MG63 (cell line): ENCODE measurements around the gene CUX1. TPM values are rescaled to one million over a fixed set of nuclear protein-coding genes. Genes with fewer than 3 reads are reported as not detected.

Experiments
- DNase-seq: peaks from one replicate; pipeline ENCODE4 v3.0.0-alpha.2; 2020
- H3K27me3 ChIP-seq: fragments of 250-450 bp; sonication (Bioruptor Pico); 2 replicates; pipeline ENCODE4 v1.5.1; 2020; ENCODE audit warnings: mild to moderate bottlenecking, moderate library complexity
- H3K36me3 ChIP-seq: fragments of 250-450 bp; sonication (Bioruptor Pico); 2 replicates; pipeline ENCODE4 v1.5.1; 2020; ENCODE audit warnings: mild to moderate bottlenecking, moderate library complexity
- H3K4me3 ChIP-seq: fragments of 250-450 bp; sonication (Bioruptor Pico); 2 replicates; pipeline ENCODE4 v1.5.1; 2020; ENCODE audit warnings: mild to moderate bottlenecking, moderate library complexity
- H3K9me3 ChIP-seq: fragments of 250-450 bp; sonication (Bioruptor Pico); 2 replicates; pipeline ENCODE4 v1.5.1; 2020; ENCODE audit warnings: mild to moderate bottlenecking, moderate library complexity
- total RNA-seq: library from RNA; depleted of rRNA; stranded (reverse); fragments of >200 nt; shearing (Covaris generic); gene quantifications from 2 replicates; pipeline ENCODE4 v1.2.3, GENCODE V29; 2014; ENCODE audit warnings: low replicate concordance

CUX1 gene
- total RNA-seq, 1 experiment from 2014 or later = 7.1 TPM

- H3K9me3 ChIP-seq = no peaks in the 10 kb centered on the region
- H3K36me3 ChIP-seq = no peaks in the 10 kb centered on the region
- no peaks in the 10 kb centered on the region for H3K27me3 ChIP-seq
- H3K4me3 ChIP-seq = no peak overlapping the region
- DNase-seq = no peak
Measured at GRCh38 chr7:102189756-102190155, 372.3 kb downstream of the CUX1 start.

GRCh38 chr7:102190776-102191350 lies 373.4 kb downstream of the CUX1 start:
- Histone ChIP-seq H3K27me3 (no peaks in the 10 kb centered on the region), H3K9me3 (no peaks in the 10 kb centered on the region), H3K36me3 (no peaks in the 10 kb centered on the region), H3K4me3 (no peak overlapping the region)
- no peak for DNase-seq

- no peaks in the 10 kb centered on the region for H3K36me3 ChIP-seq
- no peak overlapping the region for H3K4me3 ChIP-seq
- H3K9me3 ChIP-seq = no peaks in the 10 kb centered on the region
- no peaks in the 10 kb centered on the region for H3K27me3 ChIP-seq
- DNase-seq = no peak
Measured at GRCh38 chr7:102191556-102192379, 374.3 kb downstream of the CUX1 start.

DNA sequence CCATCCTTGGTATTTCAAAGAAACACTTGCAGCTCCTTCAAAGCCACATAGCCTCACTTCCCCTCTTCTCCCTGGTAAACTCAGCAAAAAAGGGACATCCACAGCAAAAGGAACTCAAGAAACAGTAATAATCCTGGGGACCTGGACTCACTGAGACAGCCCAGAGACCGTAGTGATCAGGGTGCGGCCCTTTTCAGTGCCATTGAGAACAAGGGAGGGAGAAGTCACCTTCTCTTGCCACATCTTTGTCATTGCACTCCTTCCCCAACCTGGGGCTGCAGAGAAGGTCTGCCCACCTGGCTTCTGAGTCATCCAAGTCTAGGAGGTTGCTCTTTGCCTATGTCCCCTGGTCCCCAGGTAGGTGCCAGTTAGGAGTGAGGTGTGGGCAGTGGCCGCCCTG lies 375.4 kb downstream of the CUX1 start:
- no peak for DNase-seq
- no peaks in the 10 kb centered on the region for H3K36me3 ChIP-seq
- H3K27me3 ChIP-seq = no peaks in the 10 kb centered on the region
- no peak overlapping the region for H3K4me3 ChIP-seq
- H3K9me3 ChIP-seq = no peaks in the 10 kb centered on the region

GRCh38 chr7:102193806-102194205 lies 376.4 kb downstream of the CUX1 start:
- Histone ChIP-seq H3K9me3 (no peaks in the 10 kb centered on the region), H3K4me3 (no peak overlapping the region), H3K27me3 (no peaks in the 10 kb centered on the region), H3K36me3 (no peaks in the 10 kb centered on the region)
- DNase-seq = no peak

DNA sequence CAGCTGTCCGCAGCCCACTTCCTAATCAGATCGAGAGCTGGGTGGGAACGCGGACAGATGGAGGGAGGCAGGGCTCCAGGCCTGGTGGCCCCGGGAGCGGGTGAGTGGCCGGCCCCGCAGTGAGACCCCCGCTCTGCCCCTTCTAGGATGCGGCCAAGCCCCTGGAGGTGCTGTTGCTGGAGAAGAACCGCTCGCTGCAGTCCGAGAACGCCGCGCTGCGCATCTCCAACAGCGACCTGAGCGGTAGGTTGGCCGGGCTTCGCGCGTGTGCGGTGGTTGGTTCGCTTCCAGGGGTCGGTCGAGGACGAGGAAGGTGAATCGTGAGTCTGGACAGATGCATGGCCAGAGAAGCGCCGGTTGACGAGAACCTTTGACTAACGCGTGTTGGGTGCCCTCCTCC lies 377.9 kb downstream of the CUX1 start:
- H3K27me3 ChIP-seq = no peaks in the 10 kb centered on the region
- H3K4me3 ChIP-seq = no peak overlapping the region
- H3K36me3 ChIP-seq = no peaks in the 10 kb centered on the region
- no peaks in the 10 kb centered on the region for H3K9me3 ChIP-seq
- DNase-seq = no peak

- H3K27me3 ChIP-seq = no peaks in the 10 kb centered on the region
- H3K36me3 ChIP-seq = no peaks in the 10 kb centered on the region
- no peak for DNase-seq
- no peaks in the 10 kb centered on the region for H3K9me3 ChIP-seq
- no peak overlapping the region for H3K4me3 ChIP-seq
Measured at GRCh38 chr7:102196028-102196427, 378.6 kb downstream of the CUX1 start.

DNA sequence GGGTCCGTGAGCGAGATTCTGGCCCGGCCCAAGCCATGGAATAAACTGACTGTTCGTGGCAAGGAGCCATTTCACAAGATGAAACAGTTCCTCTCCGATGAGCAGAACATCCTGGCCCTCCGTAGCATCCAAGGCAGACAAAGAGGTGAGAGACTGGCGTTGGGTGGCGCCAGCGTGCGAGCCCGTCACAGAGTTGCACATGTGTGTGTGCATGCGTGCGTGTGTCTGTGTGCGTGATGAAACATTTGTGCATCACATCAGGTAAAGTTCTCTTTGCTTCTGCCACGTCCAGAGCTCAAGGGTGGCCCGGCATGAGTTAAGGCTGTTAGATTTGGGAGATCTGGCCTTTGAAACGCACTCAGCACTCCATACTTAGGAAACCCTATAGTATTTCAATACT lies 379.7 kb downstream of the CUX1 start:
- Histone ChIP-seq H3K36me3 (no peaks in the 10 kb centered on the region), H3K9me3 (no peaks in the 10 kb centered on the region), H3K27me3 (no peaks in the 10 kb centered on the region), H3K4me3 (no peak overlapping the region)
- DNase-seq = no peak

DNA sequence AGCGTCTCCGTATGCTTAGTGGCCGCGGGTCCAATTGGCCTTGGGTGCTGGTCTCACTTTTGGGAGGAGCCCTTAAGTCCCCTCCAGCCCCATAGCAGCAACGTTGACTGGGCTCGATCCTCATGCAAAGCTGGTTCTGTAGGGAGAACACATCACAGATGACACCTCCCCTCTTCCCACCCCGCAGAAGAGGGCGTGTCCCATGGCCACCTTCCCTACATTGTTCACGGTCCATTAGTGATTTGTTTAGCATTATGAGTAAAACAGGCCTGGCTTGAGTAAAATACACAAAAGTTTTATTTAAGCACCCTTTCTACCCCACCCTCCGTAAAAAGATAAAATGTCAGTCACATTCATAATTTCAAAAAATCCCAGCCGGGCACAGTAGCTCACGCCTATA lies 380.2 kb downstream of the CUX1 start:
- DNase-seq = no peak
- Histone ChIP-seq H3K4me3 (no peak overlapping the region), H3K27me3 (no peaks in the 10 kb centered on the region), H3K36me3 (no peaks in the 10 kb centered on the region), H3K9me3 (no peaks in the 10 kb centered on the region)

GRCh38 chr7:102198417-102198956 lies 381.1 kb downstream of the CUX1 start:
- no peak overlapping the region for H3K4me3 ChIP-seq

GRCh38 chr7:102201576-102201975 lies 384.1 kb downstream of the CUX1 start:
- Histone ChIP-seq H3K4me3 (no peak overlapping the region), H3K9me3 (no peaks in the 10 kb centered on the region), H3K27me3 (no peaks in the 10 kb centered on the region), H3K36me3 (no peaks in the 10 kb centered on the region)
- DNase-seq = no peak

More at GRCh38 chr7:102198417-102198956, 381.1 kb downstream of the CUX1 start:
- no peaks in the 10 kb centered on the region for H3K36me3 ChIP-seq
- no peaks in the 10 kb centered on the region for H3K9me3 ChIP-seq
- DNase-seq = no peak
- H3K27me3 ChIP-seq = no peaks in the 10 kb centered on the region

- DNase-seq = no peak
- Histone ChIP-seq H3K27me3 (no peaks in the 10 kb centered on the region), H3K4me3 (no peak overlapping the region), H3K36me3 (no peaks in the 10 kb centered on the region), H3K9me3 (no peaks in the 10 kb centered on the region)
Measured at GRCh38 chr7:102202556-102202955, 385.1 kb downstream of the CUX1 start.

DNA sequence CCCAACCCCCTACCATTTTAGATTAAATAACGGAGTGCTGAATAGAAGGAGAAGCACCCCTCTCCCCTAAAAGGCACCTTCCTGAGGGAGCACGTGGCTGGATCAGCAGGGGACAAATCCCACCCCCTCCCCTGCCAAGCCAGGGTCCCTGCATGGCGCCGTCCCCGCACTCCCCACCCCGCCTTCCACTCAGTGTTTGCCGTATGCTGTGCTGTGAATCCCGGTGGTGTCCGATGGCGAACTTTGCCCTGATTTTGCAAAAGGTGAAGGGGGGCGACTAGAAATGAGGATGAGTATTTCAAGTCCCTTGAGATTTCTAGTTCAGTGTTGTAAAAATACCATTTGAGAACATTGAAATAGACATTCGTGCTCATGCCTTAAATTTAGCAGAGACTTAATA lies 385.8 kb downstream of the CUX1 start:
- no peak for DNase-seq
- H3K27me3 ChIP-seq = no peaks in the 10 kb centered on the region
- H3K36me3 ChIP-seq = no peaks in the 10 kb centered on the region
- H3K4me3 ChIP-seq = no peak overlapping the region
- H3K9me3 ChIP-seq = no peaks in the 10 kb centered on the region

DNA sequence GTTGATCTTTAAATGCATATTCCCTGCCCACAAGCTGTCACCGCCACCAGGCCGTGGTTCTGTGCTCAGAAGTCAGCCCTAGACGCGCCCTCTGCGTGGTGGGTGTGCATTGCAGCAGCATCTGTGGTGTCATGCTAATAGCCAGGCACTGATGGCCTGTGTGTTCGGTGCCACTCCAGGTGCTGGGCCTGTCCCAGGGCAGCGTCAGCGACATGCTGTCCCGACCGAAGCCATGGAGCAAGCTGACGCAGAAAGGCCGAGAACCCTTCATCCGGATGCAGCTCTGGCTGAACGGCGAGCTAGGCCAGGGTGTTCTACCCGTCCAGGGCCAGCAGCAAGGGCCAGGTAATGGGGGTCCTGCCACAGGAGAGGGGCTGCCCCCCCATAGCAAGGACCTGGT lies 386.8 kb downstream of the CUX1 start:
- no peak for DNase-seq
- Histone ChIP-seq H3K27me3 (no peaks in the 10 kb centered on the region), H3K36me3 (no peaks in the 10 kb centered on the region)

DNA sequence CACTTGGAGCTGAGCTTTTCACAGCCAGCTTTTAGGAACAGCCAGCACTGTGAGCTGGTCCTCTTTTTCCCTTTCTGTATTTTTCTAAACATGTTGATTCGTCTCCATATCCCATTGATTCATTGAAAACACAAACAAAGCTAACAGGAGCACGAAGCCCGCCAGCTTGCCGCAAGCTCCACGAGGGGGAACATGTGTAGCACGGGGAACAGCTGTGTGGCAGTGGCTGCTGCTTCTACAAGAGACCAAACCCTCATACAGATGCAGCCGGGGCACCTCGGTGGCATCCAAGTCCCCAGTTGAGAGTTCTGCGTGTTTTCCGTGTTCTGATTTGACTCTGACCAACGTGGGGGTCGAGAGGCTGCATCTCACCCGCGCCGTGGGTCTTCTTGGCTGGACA lies 388.5 kb downstream of the CUX1 start:
- Histone ChIP-seq H3K36me3 (no peaks in the 10 kb centered on the region), H3K4me3 (no peak overlapping the region), H3K27me3 (no peaks in the 10 kb centered on the region), H3K9me3 (no peaks in the 10 kb centered on the region)
- no peak for DNase-seq

More for the DNA sequence above, 386.8 kb downstream of the CUX1 start:
- Histone ChIP-seq H3K9me3 (no peaks in the 10 kb centered on the region), H3K4me3 (no peak overlapping the region)

- H3K36me3 ChIP-seq = no peaks in the 10 kb centered on the region
- H3K27me3 ChIP-seq = no peaks in the 10 kb centered on the region
Measured at GRCh38 chr7:102208826-102209225, 391.4 kb downstream of the CUX1 start.

GRCh38 chr7:102210787-102211186 lies 393.4 kb downstream of the CUX1 start:
- DNase-seq = no peak
- H3K4me3 ChIP-seq = no peak overlapping the region
- no peaks in the 10 kb centered on the region for H3K27me3 ChIP-seq
- no peaks in the 10 kb centered on the region for H3K9me3 ChIP-seq
- no peaks in the 10 kb centered on the region for H3K36me3 ChIP-seq

More at GRCh38 chr7:102208826-102209225, 391.4 kb downstream of the CUX1 start:
- H3K4me3 ChIP-seq = no peak overlapping the region
- DNase-seq = no peak
- H3K9me3 ChIP-seq = no peaks in the 10 kb centered on the region
